GM18499 (cell line): ENCODE results near the gene SMAD2.
"Not testable (repeated sequence)": the region's sequence is repeated elsewhere in the genome, so short reads cannot be mapped to it uniquely, and the experiment has no call there.

ENCODE experiments used
- ATAC-seq: cut with Tn5 transposase; IDR thresholded peaks from one replicate; pipeline ENCODE4 v1.9.1; 2021; ENCODE audit warnings: moderate number of reproducible peaks; ENCODE audit not compliant: insufficient read depth, unreplicated experiment

The SMAD2 gene

DNA sequence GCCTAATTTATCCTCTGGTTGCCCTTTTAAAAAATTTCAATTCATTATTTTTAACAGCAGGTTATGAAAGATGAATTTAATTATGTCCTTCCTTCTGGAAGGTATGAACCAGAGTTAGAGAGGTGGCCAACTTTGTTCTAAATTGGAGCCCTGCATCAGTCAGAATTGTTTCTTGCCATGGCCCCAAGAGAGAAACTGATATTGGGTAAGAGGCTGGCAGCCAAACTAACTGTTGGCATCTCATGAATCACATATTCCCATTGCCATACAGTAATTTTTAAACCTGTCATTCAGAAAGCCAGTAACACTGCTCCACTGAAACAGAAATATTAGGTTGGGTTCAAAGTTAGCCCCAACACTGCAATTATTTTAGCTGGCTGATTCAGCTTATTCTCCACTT, 67.4 kb downstream of the SMAD2 start:
- ATAC-seq = no peak

DNA sequence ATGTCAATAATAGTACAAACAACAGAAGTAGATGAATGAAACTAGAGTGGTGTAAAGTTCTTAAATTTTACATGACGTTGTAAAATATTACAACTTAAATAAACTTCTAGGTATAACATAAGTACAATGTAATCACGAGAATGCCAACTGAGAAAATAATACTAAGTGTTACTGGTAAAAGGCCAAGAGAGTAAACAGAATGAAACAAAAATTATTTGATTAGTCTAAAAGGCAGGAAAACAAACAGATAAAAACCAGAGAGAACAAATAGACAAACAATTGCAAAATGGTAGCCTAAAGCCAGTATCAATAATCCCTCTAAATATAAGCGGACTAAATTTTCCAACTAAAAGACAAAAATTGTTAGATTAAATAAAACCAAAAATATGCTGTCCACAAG, 71.9 kb downstream of the SMAD2 start:
- ATAC-seq = no peak

DNA sequence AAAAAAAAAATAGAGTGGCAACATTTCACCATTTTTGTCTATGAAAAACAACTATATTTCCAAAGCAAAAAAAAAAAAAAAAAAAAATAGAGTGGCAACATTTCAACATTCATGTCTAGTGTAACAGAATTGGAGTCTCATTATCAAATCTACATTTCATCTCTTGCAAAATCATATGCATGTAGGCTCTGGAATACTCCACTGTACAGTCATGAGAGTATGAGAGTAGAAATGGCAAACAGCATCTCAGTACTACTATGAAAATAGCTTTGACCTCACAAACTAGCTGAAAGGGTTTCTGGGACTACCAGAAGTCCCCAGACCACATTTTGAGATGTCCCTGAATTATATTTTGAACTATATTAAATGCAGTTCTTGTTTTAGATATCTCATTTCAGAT, 82.8 kb downstream of the SMAD2 start:
- ATAC-seq = no peak

DNA sequence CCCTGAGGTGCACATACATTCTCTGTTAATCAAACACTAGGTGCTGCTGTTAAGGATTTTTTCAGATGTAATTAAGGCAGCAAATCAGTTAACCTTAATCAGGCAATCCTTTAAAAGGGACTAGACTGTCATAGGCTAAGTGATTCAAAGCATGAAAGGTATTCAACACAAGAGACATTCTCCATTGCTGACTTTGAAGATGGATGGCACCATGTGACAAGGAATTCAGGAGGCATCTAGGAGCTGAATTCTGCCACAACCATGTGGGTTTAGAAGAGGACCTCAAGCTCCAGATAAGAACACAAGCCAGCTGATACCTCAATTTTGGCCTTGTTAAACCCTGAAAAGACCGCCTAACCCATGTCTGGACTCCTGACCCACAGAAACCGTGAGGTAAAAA, 84.0 kb downstream of the SMAD2 start:
- ATAC-seq = no peak

DNA sequence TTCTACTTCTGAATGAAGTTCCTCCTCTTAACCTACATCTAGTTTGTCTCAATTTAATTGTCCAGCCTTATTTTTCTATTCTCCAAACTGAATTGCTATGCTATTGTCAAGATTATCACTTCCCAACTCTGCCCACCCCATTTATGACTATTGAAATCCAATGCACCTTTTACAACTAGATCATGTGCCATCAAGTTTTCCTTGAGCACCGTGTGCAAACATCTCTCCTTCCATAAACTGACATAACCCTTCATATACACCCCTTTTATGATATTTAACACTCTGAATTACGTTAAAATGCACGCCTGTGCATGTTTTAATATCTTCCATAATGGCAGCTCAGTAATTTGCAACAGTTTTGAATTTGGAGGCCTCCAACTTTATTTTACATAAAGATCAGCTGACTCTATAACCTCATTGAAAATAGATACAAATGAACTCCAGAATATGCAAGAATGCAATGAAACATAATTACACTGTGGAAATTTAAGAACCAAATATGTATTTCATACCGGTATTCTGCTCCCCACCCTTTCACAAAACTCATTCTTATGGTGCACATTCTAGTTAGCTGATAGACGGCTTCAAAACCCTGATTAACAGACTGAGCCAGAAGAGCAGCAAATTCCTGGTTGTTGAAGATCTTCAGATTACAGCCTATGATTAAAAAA, 85.5 kb downstream of the SMAD2 start:
- no peak for ATAC-seq

DNA sequence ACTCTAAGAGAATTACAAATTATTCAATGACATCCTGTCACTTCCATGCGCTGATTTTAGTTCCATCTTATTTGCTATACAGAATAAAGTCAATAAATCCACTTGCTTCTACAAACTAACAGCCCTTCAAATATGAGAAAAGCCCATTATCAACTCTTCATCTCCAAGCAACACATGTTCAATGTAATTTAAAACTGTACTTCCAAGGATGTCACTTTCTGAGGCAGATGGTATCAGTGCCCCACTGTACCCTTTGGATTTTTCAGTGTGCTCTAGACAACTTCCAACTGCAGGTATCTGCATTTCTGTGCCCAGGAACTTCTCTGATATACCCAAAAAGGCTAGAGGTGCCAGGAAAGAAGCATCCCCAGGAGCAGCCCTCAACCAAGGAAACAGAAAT, 87.6 kb downstream of the SMAD2 start:
- no peak for ATAC-seq

DNA sequence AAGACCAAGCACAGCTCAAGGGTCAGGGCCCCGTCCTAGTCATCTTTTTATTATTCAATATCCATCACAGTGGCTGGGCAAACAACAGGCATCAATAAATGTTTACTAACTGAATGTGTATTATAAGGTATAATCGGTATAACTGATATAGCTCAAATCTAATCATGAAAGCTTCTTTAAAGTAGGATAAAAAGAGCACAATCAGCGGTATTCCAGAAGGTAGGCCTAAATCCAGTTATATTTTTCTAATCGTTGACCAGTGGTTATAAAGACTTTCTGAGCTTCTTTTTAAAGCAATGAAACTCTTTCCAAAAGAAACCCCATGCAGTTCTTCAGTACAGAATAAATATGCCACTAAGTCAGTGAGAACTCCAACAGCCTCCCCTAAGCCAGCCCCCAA, 92.1 kb downstream of the SMAD2 start:
- ATAC-seq = no peak

DNA sequence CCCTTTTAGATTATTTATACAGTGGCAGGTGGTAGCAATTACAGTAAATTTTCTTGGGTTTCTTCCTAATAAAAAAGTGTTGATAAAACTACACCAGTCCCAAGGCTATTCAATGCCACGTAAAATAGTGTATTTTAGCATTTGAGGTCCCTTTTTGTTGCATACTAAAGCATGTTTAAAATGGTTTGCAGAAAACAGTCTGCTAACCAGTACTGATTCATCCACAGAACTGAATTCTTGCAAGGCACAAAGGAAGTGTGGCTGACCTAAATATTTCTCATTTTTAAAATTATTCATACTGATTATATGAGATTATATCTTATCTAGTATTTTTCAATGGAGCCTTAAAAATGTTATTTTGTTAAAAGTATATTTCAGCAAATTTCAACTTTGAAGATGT, 98.1 kb downstream of the SMAD2 start:
- no peak for ATAC-seq

DNA sequence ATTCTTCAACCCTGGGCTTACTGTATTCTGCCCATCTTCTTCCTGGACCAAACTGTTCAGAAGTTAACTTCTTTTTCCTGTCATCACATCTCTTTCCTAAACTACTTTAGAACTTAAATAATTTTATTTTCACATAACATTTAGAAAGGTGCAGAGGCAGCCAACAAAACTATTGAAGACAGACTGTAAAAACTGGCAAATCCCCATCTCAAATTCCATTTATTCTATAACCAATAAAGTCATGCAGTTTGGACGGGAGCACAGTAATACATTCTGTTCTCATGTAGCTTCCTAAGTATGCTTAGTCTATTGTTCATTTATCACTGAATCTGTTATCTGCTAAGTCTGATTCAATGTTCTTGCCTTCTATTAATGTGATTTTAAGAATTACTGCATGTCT, 99.1 kb downstream of the SMAD2 start:
- ATAC-seq = no peak

DNA sequence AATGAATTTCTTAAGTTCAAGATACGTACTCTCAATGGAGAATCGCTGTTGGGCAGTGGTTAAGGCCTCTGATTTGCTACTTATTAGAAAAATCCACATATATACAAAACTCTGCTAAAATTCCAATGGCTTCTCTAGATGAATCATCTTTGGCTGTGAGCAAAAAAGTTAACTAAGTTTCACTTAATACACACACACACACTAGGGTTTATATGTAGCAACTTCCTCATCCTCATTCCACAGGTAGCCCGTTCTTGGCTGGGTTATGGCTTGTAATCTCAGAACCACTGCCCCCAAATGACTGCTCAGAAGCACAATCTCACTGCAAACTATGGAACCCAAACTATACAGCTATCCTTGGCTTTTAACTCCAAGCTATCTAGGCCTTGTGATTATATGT, 99.7 kb downstream of the SMAD2 start:
- no peak for ATAC-seq

DNA sequence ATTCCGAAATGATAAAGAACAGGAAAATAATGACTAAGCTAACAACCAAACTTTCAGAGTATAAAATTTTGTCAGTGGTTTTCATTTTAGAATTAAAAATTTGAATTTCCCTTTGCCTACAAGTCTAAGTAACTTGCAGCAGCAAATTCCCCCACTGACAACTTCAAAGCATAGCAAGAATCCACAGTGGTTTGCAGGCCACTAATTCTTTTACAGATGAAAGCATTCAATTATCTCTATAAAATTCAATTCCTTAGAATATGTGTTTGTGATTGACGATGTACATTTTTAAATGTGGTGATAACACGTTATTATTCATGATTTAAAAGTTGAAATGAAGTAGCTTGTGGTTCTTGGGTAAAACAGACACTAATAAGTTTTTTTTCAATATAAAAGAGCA, 100.6 kb downstream of the SMAD2 start:
- ATAC-seq = no peak

DNA sequence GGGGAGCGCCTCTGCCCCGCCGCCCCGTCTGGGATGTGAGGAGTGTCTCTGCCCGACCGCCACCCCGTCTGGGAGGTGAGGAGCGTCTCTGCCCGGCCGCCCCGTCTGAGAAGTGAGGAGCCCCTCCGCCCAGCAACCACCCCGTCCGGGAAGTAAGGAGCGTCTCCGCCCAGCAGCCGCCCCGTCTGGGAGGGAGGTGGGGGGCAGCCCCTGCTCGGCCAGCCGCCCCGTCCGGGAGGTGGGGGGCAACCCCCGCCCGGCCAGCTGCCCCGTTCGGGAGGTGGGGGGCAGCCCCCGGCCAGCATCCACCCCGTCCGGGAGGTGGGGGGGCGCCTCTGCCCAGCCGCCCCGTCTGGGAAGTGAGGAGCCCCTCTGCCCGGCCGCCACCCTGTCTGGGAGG, 102.4 kb downstream of the SMAD2 start:
- not testable (repeated sequence) for ATAC-seq

DNA sequence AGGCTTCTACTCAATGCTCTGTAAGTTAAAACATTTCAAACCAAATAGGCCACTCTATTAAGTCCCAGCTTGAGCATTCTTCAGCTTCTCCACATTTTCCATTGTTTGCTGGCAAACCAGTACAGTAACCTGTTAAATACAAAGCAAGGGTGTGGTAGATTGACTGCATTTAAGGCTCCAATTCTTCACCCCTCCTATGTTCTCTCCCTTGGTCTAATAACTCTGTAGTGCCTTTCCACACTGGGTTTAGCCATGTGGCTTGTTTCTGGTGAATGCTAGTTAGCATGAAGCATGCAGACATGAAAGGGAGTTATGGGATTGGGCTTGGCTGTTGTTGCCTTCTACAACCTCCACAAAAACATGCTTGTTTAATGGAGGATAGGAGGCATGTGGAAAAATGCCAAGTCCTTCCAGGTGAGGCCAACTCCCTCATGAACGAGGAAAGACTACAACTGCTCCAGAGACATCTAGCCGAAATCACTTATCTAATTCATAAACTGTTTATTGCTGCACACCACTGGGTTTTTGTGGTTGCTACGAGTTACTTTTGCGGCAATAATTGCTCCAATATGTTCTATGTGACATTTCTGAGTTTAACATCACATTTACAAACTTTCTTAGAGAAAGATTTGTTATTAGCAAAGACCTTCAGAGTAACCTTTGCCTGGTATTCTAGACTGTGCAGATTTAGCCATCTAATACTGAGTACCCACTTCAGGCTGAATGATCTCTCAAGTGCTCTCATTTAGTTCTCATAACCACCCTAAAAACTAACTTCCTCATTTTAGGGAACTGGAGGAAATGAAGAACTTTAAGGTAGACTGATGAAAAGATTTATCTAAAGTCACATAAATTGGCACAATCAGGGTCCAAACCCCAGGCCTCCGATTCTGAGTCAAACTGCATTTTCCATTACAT, 104.0 kb downstream of the SMAD2 start:
- ATAC-seq = no peak

DNA sequence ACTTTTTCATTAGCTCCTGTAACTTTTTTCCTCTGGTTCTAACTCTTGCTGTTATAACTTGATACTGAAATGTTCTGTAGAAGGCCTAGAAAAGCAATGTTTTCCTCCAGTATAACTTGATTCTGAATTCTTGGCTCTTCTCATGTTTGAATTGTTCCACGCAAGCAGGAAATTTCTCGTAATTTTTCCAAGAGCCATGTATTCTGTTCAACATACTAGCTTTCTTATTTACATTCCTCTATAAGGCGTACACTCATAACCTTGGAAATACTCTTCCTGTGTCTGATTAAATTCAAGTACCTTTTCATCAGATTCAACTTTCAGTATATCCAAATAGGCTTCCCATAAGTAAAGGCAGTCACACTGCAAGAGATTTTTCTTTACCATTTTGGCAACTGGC, 109.1 kb downstream of the SMAD2 start:
- ATAC-seq = no peak

DNA sequence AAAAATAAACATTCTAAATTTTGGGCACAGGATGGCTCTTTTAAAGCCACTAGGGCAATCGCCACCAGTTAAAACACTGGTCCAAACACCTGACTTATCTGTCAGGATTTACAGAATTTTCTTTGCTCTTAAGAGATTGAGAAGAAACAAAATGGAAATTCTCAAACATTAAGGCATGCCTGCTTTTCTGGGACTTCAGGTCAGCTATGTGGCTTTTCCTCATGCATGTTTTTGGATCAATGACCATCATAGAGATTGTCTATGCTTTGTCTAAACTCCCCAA, 112.7 kb downstream of the SMAD2 start:
- no peak for ATAC-seq

DNA sequence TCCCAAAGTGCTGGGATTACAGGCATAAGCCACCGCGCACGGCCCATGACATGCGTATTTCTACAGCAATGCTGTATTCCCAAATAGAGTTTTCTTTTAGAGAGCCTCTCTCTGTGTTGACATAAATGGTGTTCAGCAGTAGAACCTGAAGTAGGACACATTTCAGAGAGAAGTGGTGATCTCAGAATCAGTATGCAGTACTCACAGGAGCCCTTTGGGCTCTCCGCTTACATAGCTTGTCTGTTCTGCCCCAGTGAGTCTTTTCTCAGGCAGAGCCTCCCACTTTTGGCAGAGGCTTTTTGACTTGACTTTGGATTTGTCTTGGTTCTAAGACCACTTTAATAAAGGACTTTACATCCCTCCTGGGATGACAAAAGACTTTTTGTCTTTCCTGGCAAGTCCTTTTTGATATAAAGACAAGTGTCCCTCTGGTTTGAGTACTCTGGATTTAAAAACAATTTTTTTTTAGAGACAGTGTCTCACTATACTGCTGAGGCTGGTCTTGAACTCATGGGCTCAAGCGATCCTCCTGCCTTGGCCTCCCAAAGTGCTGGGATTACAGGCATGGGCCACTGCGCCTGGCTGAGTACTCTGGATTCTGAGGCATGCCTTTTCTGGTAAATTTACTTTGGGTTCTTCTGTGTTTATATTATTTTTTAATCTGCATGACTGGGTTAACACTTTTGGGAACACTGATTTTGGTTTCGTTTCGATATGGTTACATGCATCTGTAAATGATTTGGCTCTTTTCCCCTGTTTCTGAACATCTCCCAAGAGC, 113.3 kb downstream of the SMAD2 start:
- ATAC-seq = no peak

DNA sequence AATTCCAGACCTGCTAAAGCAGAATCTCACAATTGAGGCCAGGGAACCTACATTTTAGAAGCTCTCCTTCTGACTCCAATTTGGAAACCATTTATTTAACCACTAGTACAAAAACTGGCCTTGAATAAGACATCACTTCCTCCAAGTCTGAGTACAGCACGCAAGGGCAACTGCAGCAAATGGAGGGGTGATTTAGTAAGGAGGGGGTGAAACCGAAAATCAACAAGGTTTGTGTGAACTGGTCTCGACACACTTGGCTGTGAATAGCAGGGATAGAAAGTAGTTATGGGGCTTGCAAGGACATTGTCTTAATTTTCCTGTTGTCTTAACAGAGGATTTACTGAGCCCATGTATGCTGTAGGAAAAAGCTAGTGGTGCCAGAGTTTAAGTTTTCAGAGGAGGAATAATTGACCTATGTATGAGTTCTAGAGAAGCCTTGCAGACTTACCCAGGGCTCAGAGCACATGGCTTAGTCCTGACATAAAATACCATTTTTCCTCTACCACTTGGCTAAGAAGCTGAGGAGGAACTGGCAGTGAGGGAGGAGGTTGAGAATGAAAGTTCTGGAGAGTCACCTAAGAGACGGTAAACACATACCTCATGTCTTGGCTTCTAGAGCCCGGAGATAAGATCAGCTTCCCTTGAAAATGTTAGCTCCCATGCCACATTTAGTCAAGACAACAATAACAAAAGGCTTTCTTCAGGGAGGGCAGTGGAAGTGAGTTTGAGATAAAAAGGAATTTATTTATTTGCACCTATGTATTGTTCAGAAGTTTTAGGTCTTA, 114.8 kb downstream of the SMAD2 start:
- ATAC-seq = no peak

DNA sequence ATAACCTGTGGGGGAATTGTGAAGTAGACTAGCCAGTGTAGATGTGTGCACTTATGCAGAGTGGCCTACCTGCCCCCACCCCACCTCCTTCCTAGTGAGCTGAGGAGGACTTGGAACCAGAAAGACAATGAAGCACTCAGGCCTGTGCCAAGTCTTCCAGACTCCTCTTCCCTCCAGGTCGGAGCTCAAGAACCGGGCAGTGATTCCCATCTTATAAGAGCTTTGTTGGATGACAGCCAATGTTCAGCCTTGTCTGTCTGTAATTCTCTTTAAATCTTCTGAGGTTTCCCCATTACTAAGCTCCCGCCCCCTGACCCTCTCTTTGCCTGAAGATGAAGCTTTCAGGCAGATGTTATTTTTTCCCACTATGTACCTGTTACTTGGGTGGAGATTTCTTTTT, 121.0 kb downstream of the SMAD2 start:
- no peak for ATAC-seq

DNA sequence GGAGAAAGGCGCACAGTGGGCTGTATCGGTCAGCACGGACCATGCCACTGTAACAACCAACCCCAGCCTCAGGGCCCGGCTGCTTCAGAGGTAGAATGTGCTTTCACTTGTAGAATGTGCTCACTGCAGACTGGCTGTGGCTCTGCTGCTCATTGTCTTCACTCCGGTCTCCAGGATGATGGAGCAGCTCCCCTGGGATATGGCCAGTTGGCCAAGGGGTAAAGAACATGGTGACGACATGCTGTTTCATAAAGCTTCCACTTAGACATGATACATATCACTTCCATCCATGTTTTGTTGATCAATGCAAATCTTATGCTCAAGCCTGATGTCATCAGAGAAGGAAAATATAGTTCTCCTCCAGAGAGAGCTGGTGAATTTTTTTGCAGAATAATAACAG, 127.7 kb downstream of the SMAD2 start:
- no peak for ATAC-seq

DNA sequence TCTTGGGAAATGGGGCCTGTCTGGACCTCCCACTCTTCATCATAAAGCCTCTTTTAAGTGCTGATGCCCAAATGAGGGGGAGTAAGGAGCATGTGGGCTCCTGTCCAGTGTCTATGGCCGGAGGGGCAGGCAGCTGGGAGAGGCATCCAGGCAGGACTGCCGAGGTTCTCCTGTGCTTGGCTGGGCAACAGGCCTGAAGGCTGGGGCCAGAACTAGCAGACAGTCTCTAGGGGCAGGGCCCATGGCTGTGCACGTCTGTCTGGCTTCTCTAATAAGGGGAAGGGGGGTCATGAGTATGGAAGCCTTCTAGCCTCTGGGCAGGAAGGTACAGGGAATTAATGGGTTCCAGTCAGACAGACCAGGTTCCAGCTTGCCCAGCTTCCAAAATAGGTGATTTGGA, 128.6 kb downstream of the SMAD2 start:
- ATAC-seq = no peak

DNA sequence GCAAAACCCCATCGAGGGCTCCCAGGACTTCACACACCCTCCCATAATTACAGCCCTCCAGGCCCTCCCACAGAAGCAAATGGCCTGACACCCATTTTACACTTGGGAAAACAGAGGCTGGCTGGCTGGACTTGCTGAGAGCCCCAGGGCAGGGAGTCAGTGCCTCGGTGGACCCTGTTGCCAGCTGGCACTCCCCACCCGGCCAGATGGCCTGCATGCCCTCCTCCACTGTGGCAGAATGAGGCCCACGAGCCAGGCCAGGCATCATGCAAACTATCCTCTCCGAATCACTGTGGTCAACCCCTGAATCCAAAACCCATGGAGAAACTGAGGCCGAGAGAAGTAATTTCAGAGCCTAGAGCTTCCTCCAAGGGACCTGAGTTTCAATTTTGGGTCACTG, 129.7 kb downstream of the SMAD2 start:
- ATAC-seq = no peak
